Activated CD4-positive, alpha-beta T cell treated with anti-CD3 and anti-CD28 coated beads for 1 hour (primary cell): Measurements from ENCODE around the gene TBCCD1.
A peak's percentile ranks its signal among the peaks of the same experiment; 100 is the strongest.
"Not testable (repeated sequence)": the region's sequence is repeated elsewhere in the genome, so short reads cannot be mapped to it uniquely, and the experiment has no call there.

Experiments used
- DNase-seq: peaks from one replicate; pipeline ENCODE4 v3.0.0-alpha.2; 2020

The TBCCD1 gene

DNA sequence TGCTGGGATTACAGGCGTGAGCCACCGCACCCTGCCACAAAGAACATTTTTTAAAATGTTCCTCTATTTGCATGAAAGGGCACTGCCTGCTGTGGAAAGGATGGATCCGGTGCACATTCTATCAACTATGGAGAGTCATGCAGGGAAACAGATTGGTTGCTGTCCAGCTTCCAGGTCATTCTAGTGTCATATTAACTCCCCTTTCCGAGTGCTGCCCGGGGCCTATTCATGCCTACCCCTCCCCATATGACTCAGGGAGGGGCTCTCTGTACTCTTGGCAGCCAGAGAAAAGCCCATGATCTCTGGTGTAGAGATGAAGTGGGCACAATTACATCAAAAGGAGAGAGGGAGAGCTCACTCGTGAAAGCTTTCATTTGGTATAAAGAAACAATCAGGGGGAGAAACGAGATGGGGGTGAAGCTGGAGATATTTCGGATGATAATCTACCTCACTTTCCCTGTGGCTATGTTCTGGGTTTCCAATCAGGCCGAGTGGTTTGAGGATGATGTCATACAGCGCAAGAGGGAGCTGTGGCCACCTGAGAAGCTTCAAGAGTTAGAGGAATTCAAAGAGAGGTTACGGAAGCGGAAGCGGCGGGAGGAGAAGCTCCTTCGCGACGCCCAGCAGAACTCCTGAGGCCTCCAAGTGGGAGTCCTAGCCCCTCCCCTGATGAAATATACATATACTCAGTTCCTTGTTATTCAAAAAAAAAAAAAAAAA is 29.6 kb upstream of the TBCCD1 start:
- no peak for DNase-seq

DNA sequence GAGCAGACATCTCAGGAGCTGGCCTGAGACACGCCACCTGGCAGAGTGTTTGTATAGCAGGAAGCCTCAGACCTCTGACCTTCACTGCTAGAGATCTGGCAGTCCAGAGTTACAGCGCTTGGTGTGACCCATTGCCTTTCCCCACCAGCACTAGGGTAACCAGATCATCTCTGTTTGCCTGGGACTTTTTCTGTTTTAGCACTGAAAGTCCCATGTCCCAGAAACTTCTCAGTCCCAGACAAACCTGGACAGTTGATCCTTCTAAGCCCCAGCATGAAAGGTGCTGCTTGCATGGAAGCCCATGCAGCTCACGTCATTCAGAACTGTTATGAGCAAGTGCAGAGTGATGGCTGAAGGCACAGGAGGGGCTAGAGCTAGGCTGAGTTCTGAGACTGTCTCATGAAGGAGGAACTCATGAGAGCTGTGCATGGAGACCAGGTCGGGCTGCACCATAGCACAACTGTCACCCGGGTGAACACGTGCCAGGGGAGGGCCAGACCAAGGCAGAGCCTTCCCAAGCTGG is 27.5 kb upstream of the TBCCD1 start:
- no peak for DNase-seq

DNA sequence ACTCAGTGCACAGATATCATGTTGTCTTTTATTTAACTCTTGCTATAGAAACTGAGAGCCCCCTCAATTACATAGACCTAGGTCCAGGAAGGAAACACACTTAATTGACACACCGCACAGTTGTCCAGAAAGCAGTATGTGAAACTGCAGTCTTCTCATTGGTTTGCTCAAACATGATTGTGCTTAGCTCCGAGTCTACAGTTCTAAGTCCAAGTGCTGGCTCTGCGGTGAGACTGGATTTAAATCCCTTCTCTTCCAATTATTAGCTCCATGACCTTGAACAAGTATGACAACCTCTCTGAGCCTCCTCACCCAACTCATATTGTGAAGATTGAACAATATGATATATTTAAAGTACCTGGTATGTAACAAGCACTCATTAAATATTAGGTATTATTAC is 26.7 kb upstream of the TBCCD1 start:
- no peak for DNase-seq

DNA sequence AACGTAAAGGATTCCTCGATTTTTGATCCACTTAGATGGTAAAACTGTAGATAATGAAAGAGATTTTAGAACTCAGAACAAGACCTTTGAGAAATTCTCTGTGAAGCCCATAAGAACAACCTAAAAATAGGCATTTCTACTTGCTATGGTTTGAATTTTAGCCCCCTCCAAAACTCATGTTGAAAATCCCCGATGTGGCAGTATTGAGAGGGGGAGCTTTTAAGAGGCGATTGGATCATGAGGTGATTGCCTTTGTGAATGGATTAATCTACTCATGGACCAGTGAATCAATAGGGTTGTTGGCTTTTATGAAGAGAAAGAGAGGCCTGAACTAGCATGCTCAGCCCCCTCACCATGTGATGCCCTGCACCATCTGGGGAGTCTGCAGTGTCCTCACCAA is 25.5 kb upstream of the TBCCD1 start:
- DNase-seq: no peak

DNA sequence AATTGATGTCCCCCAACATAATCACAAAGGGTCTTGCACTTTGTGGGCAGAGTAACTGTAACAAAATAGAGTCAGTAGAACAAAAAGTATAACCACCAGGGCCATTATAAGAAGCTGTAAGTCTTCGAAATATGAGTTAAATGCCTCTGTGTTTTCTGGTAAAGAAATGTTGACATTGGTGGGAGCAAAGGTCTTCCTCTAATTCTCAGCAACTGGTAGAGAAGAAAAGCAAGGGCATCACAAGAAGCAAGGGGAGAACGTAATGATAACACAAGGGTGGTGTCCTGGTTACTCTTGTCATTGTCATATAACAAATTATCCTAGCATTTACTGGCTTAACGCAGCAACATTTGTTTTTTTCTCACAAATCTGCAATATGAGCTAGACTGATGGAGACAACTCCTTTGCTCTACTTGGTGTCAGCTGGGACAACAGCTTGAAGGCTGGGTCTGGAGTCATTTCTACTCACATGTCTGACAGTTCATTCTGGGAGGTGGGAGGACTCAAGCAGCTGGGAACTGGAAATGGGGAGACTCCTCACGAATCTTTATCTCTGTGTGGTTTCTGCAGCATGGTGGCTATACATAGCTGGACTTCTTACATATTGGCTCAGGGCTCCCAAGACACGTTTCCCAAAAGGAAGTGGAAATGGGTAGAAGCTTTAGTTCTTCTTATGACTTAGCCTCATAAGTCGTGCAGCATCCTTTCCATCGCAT is 23.6 kb upstream of the TBCCD1 start:
- no peak for DNase-seq

DNA sequence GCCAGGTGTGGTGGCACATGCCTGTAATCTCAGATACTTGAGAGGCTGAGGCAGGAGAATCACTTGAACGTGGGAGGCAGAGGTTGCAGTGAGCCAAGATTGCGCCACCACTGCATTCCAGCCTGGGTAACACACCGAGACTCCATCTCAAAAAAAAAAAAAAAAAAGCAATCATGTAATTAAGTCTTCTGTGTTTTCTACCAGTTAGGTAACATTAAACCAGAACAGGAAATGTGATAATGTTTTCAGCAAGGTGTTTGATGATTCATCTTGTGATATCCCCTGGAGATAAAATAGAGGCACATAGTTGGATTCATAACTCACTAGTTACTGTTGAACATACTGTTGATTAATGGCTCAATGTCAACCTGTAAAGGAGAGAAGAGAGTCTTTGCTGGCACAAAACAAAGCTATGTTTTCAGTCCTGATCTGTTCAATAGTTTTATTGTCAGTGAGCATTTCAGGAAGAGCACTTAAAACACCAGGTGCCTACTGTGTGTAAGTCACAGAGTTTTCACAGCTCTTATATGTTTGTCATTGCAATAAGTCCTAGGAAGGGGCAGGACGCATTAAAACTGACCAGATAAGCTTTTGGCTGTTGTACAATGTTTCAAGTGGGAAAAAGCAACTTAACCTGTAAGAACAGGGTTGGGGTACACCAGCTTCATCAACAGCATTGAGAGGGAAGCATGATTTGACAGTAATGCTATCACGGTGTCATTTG is 22.9 kb upstream of the TBCCD1 start:
- no peak for DNase-seq

DNA sequence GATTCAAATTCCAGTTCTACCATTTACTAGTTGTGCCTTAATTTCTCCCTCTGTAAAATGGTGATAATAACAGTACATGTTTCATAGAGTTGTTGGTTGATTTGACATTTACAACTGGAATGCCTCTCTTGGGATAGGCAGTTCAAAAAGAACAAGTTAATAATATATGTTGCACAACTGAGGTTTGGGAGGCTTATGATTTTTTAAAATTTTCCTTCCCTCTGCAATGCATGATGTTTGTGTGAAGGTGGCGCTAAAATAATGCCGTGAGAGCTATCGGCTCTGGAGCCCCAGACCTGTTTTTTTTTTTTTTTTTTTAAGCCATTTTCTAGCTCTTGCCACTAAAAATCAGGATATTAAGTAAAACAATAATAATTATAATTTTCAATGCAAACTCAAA is 22.0 kb upstream of the TBCCD1 start:
- no peak for DNase-seq

DNA sequence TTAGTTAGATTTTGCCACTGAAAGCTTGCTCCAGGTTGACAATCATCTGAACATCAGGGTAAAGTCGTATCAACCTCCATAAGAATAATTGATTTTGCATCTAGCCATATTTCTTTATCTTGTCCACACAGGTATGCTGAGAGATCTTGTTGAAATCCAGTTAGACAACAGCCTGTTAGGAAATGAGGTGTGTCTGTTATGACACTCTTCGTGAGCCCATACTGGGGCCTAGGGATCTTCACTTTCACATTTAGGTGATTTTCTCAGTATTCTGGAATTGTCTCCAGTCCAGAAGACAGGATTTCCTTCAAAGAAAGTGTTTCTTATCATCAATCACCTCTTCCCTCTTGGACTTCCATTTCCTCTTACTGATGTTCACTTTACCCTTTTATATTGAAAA is 21.5 kb upstream of the TBCCD1 start:
- DNase-seq: no peak

DNA sequence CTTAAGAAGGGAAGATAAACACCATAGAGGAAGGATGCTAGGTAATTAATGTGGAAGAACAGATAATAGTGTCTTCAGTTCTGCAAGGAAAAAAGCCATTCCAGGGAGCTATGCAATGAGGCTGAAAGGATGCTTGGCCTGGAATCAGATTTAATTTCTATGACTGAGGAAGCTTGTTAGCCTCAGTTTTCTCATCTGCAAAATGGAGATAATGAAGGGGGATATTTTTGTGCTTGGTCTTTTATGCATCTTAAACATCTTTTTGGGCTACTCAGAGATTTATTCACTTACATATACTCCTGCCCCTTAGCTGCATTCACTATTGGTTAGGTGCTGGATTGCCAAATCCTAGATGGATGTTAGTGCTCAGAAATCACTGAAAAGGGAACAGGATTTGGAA is 20.0 kb upstream of the TBCCD1 start:
- no peak for DNase-seq

DNA sequence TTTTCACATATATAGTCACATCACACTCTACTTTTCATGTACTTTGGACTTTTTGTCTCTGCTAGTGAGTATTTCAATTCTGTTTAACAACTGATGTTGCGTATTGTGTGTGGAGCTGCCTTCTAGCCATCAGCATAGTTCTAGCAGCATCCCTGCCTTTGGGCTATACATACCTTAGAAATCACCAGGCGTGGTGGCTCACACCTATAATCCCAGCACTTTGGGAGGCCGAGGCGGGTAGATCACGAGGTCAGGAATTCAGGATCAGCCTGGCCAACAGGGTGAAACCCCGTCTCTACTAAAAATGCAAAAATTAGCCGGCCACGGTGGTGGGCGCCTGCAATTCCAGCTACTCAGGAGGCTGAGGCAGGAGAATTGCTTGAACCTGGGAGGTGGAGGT is 19.1 kb upstream of the TBCCD1 start:
- DNase-seq: not testable (repeated sequence)

DNA sequence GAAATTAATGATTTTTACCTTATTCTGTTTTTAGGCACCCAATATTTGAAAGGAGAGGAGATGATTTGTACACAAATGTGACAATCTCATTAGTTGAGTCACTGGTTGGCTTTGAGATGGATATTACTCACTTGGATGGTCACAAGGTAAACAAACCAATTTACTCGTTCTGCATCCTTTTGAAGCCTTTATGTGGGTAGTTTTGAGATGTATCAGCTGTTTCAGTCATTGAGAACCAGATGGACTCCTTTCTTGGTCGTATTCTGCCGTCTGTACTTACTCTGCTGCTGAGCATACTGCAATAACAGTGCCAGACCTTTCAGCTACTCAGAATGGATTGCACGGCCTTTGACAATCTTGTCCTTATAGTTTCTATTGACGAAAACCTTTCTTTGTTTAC is 16.7 kb upstream of the TBCCD1 start:
- DNase-seq: no peak

DNA sequence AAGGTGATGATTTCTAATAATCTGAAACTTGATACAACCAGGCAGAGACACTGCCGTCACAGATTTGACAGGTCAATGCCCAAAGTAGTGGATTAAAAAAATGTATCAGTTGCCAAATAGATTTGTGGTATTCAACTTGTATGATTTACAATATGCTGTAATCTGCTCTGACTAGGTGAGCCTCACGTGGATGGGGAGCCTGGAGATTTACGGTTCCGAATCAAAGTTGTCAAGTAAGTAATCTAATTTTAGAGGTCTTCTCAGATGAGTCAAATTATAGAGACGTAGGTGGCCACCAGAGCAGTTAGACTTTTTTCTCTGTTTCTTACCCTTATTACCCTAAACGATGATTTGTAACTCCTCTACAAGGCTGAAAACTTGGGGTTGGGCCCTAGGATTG is 15.4 kb upstream of the TBCCD1 start:
- DNase-seq: no peak

DNA sequence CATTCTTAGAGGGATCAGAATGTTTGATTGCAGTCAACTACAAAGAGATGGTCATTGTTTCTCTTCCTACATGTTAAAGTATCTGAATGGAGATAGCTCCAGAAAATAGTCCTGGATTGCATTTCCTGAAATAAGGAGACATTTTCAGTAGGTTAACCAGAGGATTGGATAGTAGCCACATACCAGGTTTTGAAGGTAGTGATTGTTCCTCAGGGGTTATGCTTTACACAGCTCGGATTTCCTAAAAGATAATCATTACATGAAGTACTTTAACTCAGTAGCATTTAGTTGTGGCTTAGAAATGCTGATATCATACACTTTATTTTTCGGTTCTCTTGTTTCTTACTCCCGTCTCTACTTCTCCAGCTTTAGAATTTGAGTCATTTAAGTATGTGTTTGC is 13.6 kb upstream of the TBCCD1 start:
- DNase-seq: no peak

DNA sequence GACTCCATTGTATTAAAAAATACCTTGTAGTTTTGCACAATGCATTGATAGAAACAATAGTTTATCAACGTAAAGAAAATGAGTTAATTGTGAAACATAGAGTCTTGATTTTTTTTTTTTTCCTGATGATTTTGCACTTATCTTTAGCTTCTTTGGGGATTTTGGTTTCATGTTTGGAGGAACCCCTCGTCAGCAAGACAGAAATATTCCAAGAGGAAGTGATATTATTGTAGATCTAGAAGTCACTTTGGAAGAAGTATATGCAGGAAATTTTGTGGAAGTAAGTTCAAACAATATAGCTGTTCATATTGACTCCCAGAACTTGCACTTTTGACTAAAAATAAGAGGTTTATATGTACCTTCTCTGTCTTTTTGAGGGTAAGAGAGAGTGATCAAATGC is 10.4 kb upstream of the TBCCD1 start:
- no peak for DNase-seq

DNA sequence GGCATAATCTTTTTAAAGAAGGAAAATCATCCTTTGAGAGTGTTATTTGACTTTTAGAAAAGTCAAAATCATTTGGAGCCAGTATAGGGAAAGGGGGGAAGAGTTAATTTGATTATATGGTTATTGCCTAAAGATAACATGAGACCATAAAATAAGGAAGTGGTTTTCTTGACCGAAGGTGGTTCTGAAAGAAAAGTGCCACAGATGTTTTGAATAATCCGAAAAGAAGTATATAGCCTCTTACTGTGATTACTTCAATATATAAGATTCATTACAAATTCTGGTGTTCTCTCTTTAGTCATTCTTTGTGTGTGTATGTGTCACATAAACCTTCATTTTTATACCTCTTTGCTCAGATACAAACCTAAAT is 4.5 kb upstream of the TBCCD1 start:
- DNase-seq: no peak

DNA sequence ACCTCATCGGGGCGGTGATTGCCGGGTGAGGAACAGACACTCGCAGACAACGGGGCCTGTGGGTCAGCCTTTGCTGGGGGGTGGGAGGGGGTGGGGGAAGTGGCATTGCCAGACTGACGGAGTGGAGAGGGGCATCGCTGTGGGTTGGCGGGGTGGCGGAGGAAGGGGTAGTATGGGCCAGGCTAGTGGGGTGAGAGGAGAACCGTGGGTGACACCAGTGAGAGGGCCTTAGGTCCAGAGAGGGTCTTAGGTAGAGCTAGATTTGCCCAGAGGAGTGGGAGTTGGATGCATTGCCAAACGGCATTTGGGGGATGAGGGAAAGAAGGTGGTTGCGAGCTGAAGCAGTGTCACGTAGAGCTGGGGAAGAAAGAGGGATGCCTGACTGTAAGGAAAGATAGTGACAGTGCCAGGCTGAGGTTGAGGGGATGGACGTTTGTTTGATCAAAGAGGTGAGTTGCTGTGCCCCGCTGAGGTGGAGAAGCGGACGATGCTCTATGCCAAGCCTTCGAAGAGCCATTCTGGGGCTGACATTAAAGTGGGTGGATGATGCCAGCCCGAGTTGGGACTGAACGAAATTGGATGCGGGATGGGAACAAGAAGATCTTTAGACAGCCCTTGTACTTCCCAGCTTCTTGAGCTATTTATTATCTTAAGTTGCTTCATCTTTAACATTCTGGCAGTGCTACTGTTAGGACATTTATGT is 4.0 kb upstream of the TBCCD1 start:
- DNase-seq: no peak

DNA sequence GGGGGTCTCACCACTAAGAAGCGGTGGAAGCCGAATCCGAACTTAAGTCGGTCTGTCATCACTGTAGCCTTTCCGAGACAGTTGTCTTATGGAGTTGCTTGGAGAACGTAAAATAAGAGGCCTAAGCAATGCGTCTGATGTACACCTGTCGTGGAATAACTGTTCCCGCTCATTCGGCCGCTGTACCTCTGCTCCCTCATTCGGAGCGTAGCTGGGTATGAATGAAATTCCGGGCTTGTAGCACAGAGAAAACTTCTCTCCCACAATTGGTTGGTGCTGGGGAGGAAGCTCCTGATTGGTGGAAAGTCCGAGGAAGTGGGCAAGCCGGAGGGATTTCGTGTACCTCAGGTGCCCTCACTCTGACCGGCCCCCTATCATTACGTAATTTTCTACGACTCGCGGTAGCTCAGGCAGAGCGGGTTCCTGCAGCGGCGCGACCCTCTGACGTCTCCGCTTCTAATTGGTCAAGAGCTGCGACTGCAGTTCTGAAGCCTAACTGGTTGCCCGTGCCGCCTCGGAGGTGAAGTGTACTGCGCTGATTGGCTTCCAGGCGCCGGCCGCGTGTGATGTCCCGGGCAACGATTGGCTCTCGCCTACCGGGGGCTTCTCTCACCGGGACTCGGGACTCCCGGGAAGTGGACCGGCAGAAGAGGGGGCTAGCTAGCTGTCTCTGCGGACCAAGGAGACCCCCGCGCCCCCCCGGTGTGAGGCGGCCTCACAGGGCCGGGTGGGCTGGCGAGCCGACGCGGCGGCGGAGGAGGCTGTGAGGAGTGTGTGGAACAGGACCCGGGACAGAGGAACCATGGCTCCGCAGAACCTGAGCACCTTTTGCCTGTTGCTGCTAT is 3.2 kb upstream of the TBCCD1 start, which contains the start of gene DNAJB11:
Gene DNAJB11 (plus strand): TSS at position 625 of the 845 bp plus-strand sequence. CDS start 178 bp downstream, at position 803.
- peak; percentile 96 for DNase-seq

DNA sequence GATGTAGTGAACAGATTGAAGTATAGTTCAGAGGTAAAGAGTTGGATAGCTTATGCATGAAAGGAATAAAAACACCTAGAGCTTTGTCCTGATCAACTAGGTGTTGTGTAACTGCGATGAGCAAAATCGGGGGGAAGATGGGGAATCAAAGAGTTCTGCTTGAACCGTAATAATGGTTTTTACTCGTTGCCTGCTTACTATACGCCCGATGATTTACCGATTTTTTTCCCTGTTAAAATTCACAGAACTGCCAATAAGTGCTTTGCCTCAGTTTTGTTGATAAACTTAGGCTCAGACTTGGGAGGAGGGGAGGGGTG is 2.6 kb upstream of the TBCCD1 start:
- DNase-seq: no peak

DNA sequence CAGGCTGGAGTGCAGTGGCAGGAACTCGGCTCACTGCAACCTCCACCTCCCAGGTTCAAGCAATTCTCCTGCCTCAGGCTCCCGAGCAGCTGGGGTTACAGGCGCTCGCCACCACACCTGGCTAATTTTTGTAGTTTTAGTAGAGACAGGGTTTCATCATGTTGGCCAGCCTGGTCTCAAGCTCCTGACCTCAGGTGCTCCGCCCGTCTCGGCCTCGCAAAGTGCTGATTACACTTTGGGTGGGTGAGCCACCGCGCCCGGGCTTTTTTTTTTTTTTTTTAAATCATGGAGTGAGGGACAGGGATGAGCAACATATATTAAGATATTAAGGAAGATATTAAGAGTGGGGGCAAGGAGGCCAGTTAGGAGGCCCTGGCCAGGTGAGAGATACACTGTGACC is 2.2 kb upstream of the TBCCD1 start:
- not testable (repeated sequence) for DNase-seq

DNA sequence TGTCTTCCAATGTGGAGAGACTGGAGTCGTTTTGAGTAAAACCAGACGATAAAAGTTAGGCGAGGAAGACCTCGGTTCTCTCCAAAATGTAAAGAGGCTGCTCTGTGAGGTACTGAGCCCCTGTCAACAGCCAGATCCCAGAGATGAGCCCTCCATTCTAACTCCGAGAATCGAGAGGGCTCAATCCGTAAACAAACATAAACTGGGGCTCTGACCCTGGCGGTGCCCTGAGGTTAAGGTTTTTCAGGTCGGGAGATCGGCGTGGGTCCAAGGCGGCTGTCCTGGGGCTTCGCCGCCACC is 417 bp downstream of the TBCCD1 start:
- no peak for DNase-seq

DNA sequence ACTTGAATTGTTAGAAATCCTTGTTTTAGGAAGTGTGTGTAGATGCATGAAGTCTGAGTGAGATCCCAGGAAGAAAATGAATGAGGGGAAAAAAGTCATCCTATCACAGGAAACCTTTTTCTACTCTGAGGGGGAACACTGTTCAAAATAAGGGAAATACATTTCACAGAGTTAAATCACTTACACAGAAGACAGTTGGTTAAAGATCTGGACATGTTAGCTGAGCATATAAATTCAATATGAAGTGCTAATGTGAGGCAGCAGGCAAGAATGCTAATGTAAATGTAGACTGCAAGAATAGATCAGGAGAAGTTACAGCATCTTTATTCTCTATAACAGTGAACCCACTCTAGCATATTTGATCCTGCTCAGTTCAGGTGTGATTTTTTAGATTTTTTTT is 2.6 kb downstream of the TBCCD1 start:
- DNase-seq: no peak

DNA sequence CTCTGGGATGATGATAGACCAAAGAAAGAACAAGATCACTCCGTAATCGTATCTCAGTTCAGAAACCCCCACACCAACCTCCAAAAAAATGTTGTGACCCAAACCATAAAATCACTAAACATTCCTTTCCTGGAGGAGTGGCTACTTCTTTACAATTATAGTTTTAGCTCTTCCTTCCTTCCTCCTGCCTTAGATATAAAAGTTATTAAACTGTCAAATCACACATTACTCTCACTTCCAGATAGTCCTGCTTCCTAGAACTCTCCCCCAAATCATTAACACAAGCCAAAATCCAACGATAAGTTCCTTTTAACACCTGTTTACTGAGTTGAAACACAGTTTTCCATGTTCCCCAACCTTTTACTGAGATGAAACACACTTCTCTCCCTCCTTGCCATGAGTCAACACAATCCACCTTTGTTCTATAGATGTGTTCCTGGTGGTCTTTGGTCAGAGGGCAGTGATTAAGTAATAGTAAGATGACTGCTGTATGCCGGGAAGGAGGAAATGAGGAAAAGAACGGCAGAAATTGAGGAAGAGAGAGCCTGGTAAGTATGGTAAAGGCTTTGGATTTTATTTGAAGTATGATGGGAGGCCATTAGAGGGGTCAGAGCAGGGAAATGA is 14.6 kb downstream of the TBCCD1 start:
- DNase-seq: no peak
